WTC11 (cell line): ENCODE results near the gene DROSHA. TPM values are rescaled to one million over a fixed set of nuclear protein-coding genes. Genes with fewer than 3 reads are reported as not detected.
A peak's percentile ranks its signal among the peaks of the same experiment; 100 is the strongest.

ENCODE experiments used
- ATAC-seq: fragments of 200-7000 bp; cut with Tn5 transposase; 2 replicates; pipeline ENCODE4 v1.10.0; 2021; ENCODE audit warnings: mild to moderate bottlenecking, moderate library complexity
- CTCF ChIA-PET: fragments of 300-600 bp; sonication (Branson Sonifier 250); formaldehyde crosslinking; loops from one replicate; lab custom pipeline; 2021; ENCODE audit warnings: antibody characterized with exemption; lab: Charles Lee
- POLR2A ChIA-PET: fragments of 350-600 bp; sonication (Branson Sonifier 250); formaldehyde crosslinking; loops from one replicate; lab custom pipeline; 2021; ENCODE audit warnings: antibody characterized with exemption; lab: Charles Lee
- DNase-seq: peaks from one replicate; pipeline ENCODE4 v3.0.0; 2021; ENCODE audit warnings: low spot score
- H3K27ac Mint-ChIP-seq: 2 replicates; pipeline ENCODE4 v1.8.0; 2021; ENCODE audit warnings: mixed read lengths
- H3K27me3 Mint-ChIP-seq: 2 replicates; pipeline ENCODE4 v1.8.0; 2021; ENCODE audit warnings: low read depth, mild to moderate bottlenecking, moderate library complexity, mixed read lengths
- H3K36me3 Mint-ChIP-seq: 2 replicates; pipeline ENCODE4 v1.8.0; 2021; ENCODE audit warnings: mixed read lengths
- H3K4me1 Mint-ChIP-seq: 2 replicates; pipeline ENCODE4 v1.8.0; 2022; ENCODE audit warnings: mixed read lengths
- H3K4me3 Mint-ChIP-seq: 2 replicates; pipeline ENCODE4 v1.8.0; 2021; ENCODE audit warnings: mild to moderate bottlenecking, moderate library complexity, mixed read lengths
- H3K9me3 Mint-ChIP-seq: 2 replicates; pipeline ENCODE4 v1.8.0; 2021; ENCODE audit warnings: mixed read lengths
- ATF2 ChIP-seq: sonication (generic); formaldehyde crosslinking; IDR thresholded peaks from 2 replicates; pipeline ENCODE4 v1.8.1; 2022; ENCODE audit warnings: low read depth, missing genetic modification reagents, borderline replicate concordance
- E2F1 ChIP-seq: sonication (generic); formaldehyde crosslinking; IDR thresholded peaks from 2 replicates; pipeline ENCODE4 v1.8.0; 2022; ENCODE audit warnings: mild to moderate bottlenecking, missing genetic modification reagents
- EMX1 ChIP-seq: fragments of 250-450 bp; sonication (Bioruptor Pico); IDR thresholded peaks from 2 replicates; pipeline ENCODE4 v1.8.0; 2021; ENCODE audit warnings: mild to moderate bottlenecking
- ESRRA ChIP-seq: sonication (generic); formaldehyde crosslinking; IDR thresholded peaks from 2 replicates; pipeline ENCODE4 v1.8.1; 2022; ENCODE audit warnings: mild to moderate bottlenecking, missing genetic modification reagents, borderline replicate concordance
- ETV6 ChIP-seq: sonication (generic); formaldehyde crosslinking; IDR thresholded peaks from 2 replicates; pipeline ENCODE4 v1.8.1; 2022; ENCODE audit warnings: mild to moderate bottlenecking, missing genetic modification reagents
- FOXJ3 ChIP-seq: sonication (generic); formaldehyde crosslinking; IDR thresholded peaks from 2 replicates; pipeline ENCODE4 v1.9.0; 2021; ENCODE audit warnings: missing genetic modification reagents, mild to moderate bottlenecking, borderline replicate concordance
- HMGA2 ChIP-seq: fragments of 250-450 bp; sonication (Bioruptor Pico); IDR thresholded peaks from 2 replicates; pipeline ENCODE4 v1.4.0; 2021; ENCODE audit warnings: mild to moderate bottlenecking, moderate library complexity
- IRF1 ChIP-seq: sonication (generic); formaldehyde crosslinking; IDR thresholded peaks from 2 replicates; pipeline ENCODE4 v1.8.0; 2023; ENCODE audit warnings: missing genetic modification reagents
- JAZF1 ChIP-seq: fragments of 250-450 bp; sonication (Bioruptor Pico); IDR thresholded peaks from 2 replicates; pipeline ENCODE4 v1.9.0; 2021; ENCODE audit warnings: moderate library complexity, mild to moderate bottlenecking, inconsistent platforms
- MLX ChIP-seq: sonication (generic); formaldehyde crosslinking; IDR thresholded peaks from 2 replicates; pipeline ENCODE4 v1.8.1; 2023; ENCODE audit warnings: mild to moderate bottlenecking, missing genetic modification reagents, moderate library complexity
- NR1H2 ChIP-seq: sonication (generic); formaldehyde crosslinking; IDR thresholded peaks from 2 replicates; pipeline ENCODE4 v1.9.0; 2021; ENCODE audit warnings: mild to moderate bottlenecking, moderate library complexity, missing genetic modification reagents
- NR2C2 ChIP-seq: sonication (generic); formaldehyde crosslinking; IDR thresholded peaks from 2 replicates; pipeline ENCODE4 v1.8.0; 2022; ENCODE audit warnings: mild to moderate bottlenecking, missing genetic modification reagents
- NR3C1 ChIP-seq: sonication (generic); formaldehyde crosslinking; conservative IDR thresholded peaks from 2 replicates; pipeline ENCODE4 v1.8.1; 2023; ENCODE audit warnings: low read depth, mild to moderate bottlenecking, missing genetic modification reagents
- OVOL2 ChIP-seq: fragments of 250-450 bp; sonication (Bioruptor Pico); IDR thresholded peaks from 2 replicates; pipeline ENCODE4 v1.9.0; 2021; ENCODE audit warnings: mild to moderate bottlenecking, borderline replicate concordance
- SMAD3 ChIP-seq: sonication (generic); formaldehyde crosslinking; IDR thresholded peaks from 2 replicates; pipeline ENCODE4 v1.8.0; 2022; ENCODE audit warnings: missing genetic modification reagents, mild to moderate bottlenecking, borderline replicate concordance
- SOX15 ChIP-seq: fragments of 250-450 bp; sonication (Bioruptor Pico); IDR thresholded peaks from 2 replicates; pipeline ENCODE4 v1.9.0; 2021; ENCODE audit warnings: mild to moderate bottlenecking
- TEAD4 ChIP-seq: sonication (generic); formaldehyde crosslinking; IDR thresholded peaks from 2 replicates; pipeline ENCODE4 v1.8.0; 2022; ENCODE audit warnings: mild to moderate bottlenecking, missing genetic modification reagents
- USF2 ChIP-seq: sonication (generic); formaldehyde crosslinking; IDR thresholded peaks from 2 replicates; pipeline ENCODE4 v1.8.1; 2023; ENCODE audit warnings: mild to moderate bottlenecking, missing genetic modification reagents, moderate library complexity
- ZNF232 ChIP-seq: sonication (generic); formaldehyde crosslinking; IDR thresholded peaks from 2 replicates; pipeline ENCODE4 v1.8.0; 2022; ENCODE audit warnings: mild to moderate bottlenecking, missing genetic modification reagents
- ZNF263 ChIP-seq: sonication (generic); formaldehyde crosslinking; IDR thresholded peaks from 2 replicates; pipeline ENCODE4 v1.8.1; 2022; ENCODE audit warnings: low read depth, mild to moderate bottlenecking, moderate library complexity, missing genetic modification reagents
- ZNF416 ChIP-seq: fragments of 250-450 bp; sonication (Bioruptor Pico); IDR thresholded peaks from 2 replicates; pipeline ENCODE4 v1.9.0; 2021; ENCODE audit warnings: mild to moderate bottlenecking, inconsistent platforms
- ZNF532 ChIP-seq: fragments of 250-450 bp; sonication (Bioruptor Pico); IDR thresholded peaks from 2 replicates; pipeline ENCODE4 v1.9.0; 2021; ENCODE audit warnings: mild to moderate bottlenecking, borderline replicate concordance
- total RNA-seq: library from RNA; stranded (reverse); gene quantifications from 3 replicates; pipeline ENCODE4 v1.2.3, GENCODE V29; 2021

The DROSHA gene
- total RNA-seq, 1 experiment from 2014 or later: 125 TPM

GRCh38 chr5:31445041-31445600 is 86.8 kb downstream of the DROSHA start:
- H3K4me1 Mint-ChIP-seq: peaks cover 18% of the 10 kb centered on the region
- H3K9me3 Mint-ChIP-seq: no peaks in the 10 kb centered on the region
- peak overlapping the region; percentile 73 for H3K27ac Mint-ChIP-seq
- H3K4me3 Mint-ChIP-seq: no peak overlapping the region
- ATAC-seq (no peak), DNase-seq (no peak)
- H3K27me3 Mint-ChIP-seq: no peaks in the 10 kb centered on the region
- peaks cover 48% of the 10 kb centered on the region for H3K36me3 Mint-ChIP-seq
- no peak for TF ChIP-seq OVOL2 (CRISPR knock-in tag)
- TF ChIP-seq ZNF416: no peak
- CTCF ChIA-PET: no interaction called here
- POLR2A ChIA-PET: no interaction called here

- Mint-ChIP-seq H3K27ac (0 out of 2 replicates have a peak overlapping the region, but pooled peaks have one; percentile 25), H3K36me3 (peaks cover 34% of the 10 kb centered on the region), H3K27me3 (no peaks in the 10 kb centered on the region), H3K4me3 (no peak overlapping the region), H3K4me1 (peaks cover 18% of the 10 kb centered on the region), H3K9me3 (no peaks in the 10 kb centered on the region)
- CTCF ChIA-PET: no interaction called here
- ATAC-seq (no peak), DNase-seq (no peak)
- POLR2A ChIA-PET: no interaction called here
- TF ChIP-seq ZNF532 (CRISPR knock-in tag) (no peak), TEAD4 (CRISPR knock-in tag) (no peak), IRF1 (CRISPR knock-in tag) (no peak), E2F1 (CRISPR knock-in tag) (no peak), EMX1 (CRISPR knock-in tag) (no peak), ZNF232 (CRISPR knock-in tag) (no peak), ETV6 (no peak), NR1H2 (CRISPR knock-in tag) (no peak)
Observed at GRCh38 chr5:31443572-31443971, 88.3 kb downstream of the DROSHA start.

GRCh38 chr5:31442058-31442745 is 89.7 kb downstream of the DROSHA start:
- Mint-ChIP-seq H3K36me3 (peaks cover 21% of the 10 kb centered on the region), H3K4me3 (no peak overlapping the region), H3K4me1 (peaks cover 18% of the 10 kb centered on the region), H3K27me3 (no peaks in the 10 kb centered on the region), H3K27ac (peak overlapping the region; percentile 3; the same call in 1 of the 2 replicates), H3K9me3 (no peaks in the 10 kb centered on the region)
- no peak for ATAC-seq
- ChIA-PET CTCF (no interaction called here), POLR2A (no interaction called here)
- DNase-seq: no peak
- no peak for TF ChIP-seq SMAD3 (CRISPR knock-in tag)
- TF ChIP-seq JAZF1 (CRISPR knock-in tag): no peak
- no peak for TF ChIP-seq ETV6
- no peak for TF ChIP-seq ESRRA
- TF ChIP-seq FOXJ3 (CRISPR knock-in tag): no peak
- no peak for TF ChIP-seq ATF2 (CRISPR knock-in tag)
- TF ChIP-seq SOX15 (CRISPR knock-in tag): no peak
- TF ChIP-seq NR2C2: no peak
- no peak for TF ChIP-seq MLX (CRISPR knock-in tag)
- no peak for TF ChIP-seq ZNF263 (CRISPR knock-in tag)
- TF ChIP-seq EMX1 (CRISPR knock-in tag): no peak
- TF ChIP-seq HMGA2 (CRISPR knock-in tag): no peak
- no peak for TF ChIP-seq NR3C1 (CRISPR knock-in tag)
- TF ChIP-seq USF2 (CRISPR knock-in tag): no peak
